Parathyroid adenoma (tissue), 2 donors: Measurements from ENCODE around the gene MYO3B.

Experiments
- H2AFZ ChIP-seq: fragments of 300-600 bp; sonication (generic); one replicate; pipeline ENCODE4 v1.7.0; 2017; ENCODE audit warnings: antibody characterized with exemption, mild to moderate bottlenecking
- H3K27ac ChIP-seq: fragments of 300-600 bp; sonication (generic); one replicate; pipeline ENCODE4 v1.7.0; 2017
- H3K27me3 ChIP-seq: fragments of 300-600 bp; sonication (generic); one replicate; pipeline ENCODE4 v1.7.0; 2017; ENCODE audit warnings: low read length; ENCODE audit not compliant: control insufficient read depth, insufficient read depth
- H3K36me3 ChIP-seq: fragments of 300-600 bp; sonication (generic); one replicate; pipeline ENCODE4 v1.7.0; 2017; ENCODE audit warnings: low read length; ENCODE audit not compliant: control insufficient read depth, insufficient read depth
- H3K4me1 ChIP-seq: fragments of 300-600 bp; sonication (generic); one replicate; pipeline ENCODE4 v1.7.0; 2017; ENCODE audit warnings: control low read depth
- H3K4me2 ChIP-seq: fragments of 300-600 bp; sonication (generic); one replicate; pipeline ENCODE4 v1.7.0; 2017; ENCODE audit warnings: low read length
- H3K4me3 ChIP-seq: fragments of 300-600 bp; sonication (generic); one replicate; pipeline ENCODE4 v1.7.0; 2017; ENCODE audit warnings: low read depth, low read length
- H3K79me2 ChIP-seq: fragments of 300-600 bp; sonication (generic); one replicate; pipeline ENCODE4 v1.7.0; 2017; ENCODE audit warnings: control low read depth
- H3K9ac ChIP-seq: fragments of 300-600 bp; sonication (generic); one replicate; pipeline ENCODE4 v1.7.0; 2017; ENCODE audit warnings: mild to moderate bottlenecking
- H3K9me3 ChIP-seq: fragments of 300-600 bp; sonication (generic); one replicate; pipeline ENCODE4 v1.7.0; 2017; ENCODE audit warnings: low read length; ENCODE audit not compliant: control insufficient read depth
- CTCF ChIP-seq: fragments of 300-600 bp; sonication (generic); IDR thresholded peaks from one replicate; pipeline ENCODE4 v1.7.0; 2017; ENCODE audit warnings: antibody characterized with exemption, mild to moderate bottlenecking
- donor health status: primary hyperparathyroidism.

The MYO3B gene

DNA sequence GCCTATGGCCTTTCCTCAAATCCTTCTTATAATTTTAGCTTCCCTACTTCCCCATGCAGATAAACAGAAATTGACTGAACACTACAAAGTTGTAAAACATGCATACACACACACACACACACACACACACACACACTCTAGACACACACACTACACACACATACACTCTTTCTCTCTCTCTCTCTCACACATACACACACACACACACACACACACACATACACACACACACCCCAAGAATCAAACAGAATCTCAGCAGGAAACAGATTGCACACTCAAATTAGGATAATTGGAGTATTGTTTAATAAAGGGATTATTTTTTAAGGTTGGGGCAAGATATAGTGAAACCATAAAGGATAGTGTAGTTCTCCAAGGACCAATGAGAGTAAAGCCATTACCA is 385.0 kb downstream of the MYO3B start:
- H3K9ac ChIP-seq, result no peak overlapping the region
- H3K4me3 ChIP-seq, result no peak overlapping the region
- H3K9me3 ChIP-seq, result no peaks in the 10 kb centered on the region
- no peak overlapping the region for H3K4me2 ChIP-seq
- H3K79me2 ChIP-seq, result no peaks in the 10 kb centered on the region
- H3K27me3 ChIP-seq, result no peaks in the 10 kb centered on the region
- H3K36me3 ChIP-seq, result no peaks in the 10 kb centered on the region
- TF ChIP-seq CTCF, result no peak
- no peaks in the 10 kb centered on the region for H3K4me1 ChIP-seq
- no peak overlapping the region for H2AFZ ChIP-seq
- no peak overlapping the region for H3K27ac ChIP-seq

GRCh38 chr2:170563401-170563800 is 385.5 kb downstream of the MYO3B start:
- Histone ChIP-seq H3K4me1 (no peaks in the 10 kb centered on the region), H3K79me2 (no peaks in the 10 kb centered on the region), H3K4me2 (no peak overlapping the region), H3K9me3 (no peaks in the 10 kb centered on the region), H3K36me3 (no peaks in the 10 kb centered on the region), H2AFZ (no peak overlapping the region), H3K4me3 (no peak overlapping the region), H3K9ac (no peak overlapping the region), H3K27ac (no peak overlapping the region), H3K27me3 (no peaks in the 10 kb centered on the region)
- TF ChIP-seq CTCF, result no peak

DNA sequence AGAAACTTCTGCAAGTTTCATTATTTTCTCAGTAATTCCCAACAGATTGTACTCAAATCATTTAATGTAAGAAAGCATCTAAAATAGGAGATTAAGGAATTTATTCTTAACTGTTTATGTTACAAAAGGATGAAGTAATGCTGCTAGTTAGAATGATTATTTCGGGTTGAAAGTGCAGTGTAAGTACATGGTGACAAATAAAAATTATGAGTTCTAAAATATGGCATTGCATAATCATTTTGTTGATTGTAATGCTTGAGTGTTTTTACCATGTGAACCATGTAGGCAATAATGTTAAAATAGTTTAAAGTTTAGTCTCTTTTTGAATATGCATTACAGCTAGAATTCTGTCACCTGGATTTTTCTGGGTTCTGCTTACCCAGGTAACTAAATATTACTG is 388.2 kb downstream of the MYO3B start:
- no peak for TF ChIP-seq CTCF
- Histone ChIP-seq H3K79me2 (no peaks in the 10 kb centered on the region), H3K27ac (no peak overlapping the region), H3K4me1 (no peaks in the 10 kb centered on the region), H3K27me3 (no peaks in the 10 kb centered on the region), H3K9me3 (no peaks in the 10 kb centered on the region), H3K4me2 (no peak overlapping the region), H2AFZ (no peak overlapping the region), H3K4me3 (no peak overlapping the region), H3K9ac (no peak overlapping the region), H3K36me3 (no peaks in the 10 kb centered on the region)

DNA sequence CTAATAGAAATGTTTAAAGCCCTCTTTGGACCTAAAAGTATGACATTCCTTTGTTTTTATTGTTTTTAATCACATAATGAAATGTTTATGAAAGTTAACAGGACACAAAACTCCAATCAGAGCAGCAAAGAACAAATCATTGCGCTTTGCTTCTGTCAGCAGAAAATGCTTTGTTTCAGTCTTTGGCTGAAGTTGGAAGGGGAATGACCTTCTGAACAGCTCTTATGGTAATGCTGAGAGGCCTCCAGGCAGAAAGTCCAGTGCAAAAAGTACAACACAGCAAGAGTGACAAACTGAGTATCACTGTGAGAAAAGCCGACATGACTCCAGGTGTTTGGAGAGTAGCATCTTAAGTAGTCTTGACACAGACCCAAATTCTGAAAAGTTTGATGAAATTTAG is 389.5 kb downstream of the MYO3B start:
- TF ChIP-seq CTCF, result no peak
- Histone ChIP-seq H3K4me1 (no peaks in the 10 kb centered on the region), H3K4me2 (no peak overlapping the region), H3K36me3 (no peaks in the 10 kb centered on the region), H3K79me2 (no peaks in the 10 kb centered on the region), H3K9ac (no peak overlapping the region), H3K9me3 (no peaks in the 10 kb centered on the region), H3K27me3 (no peaks in the 10 kb centered on the region), H3K27ac (no peak overlapping the region), H2AFZ (no peak overlapping the region), H3K4me3 (no peak overlapping the region)

- Histone ChIP-seq H3K4me1 (no peaks in the 10 kb centered on the region), H2AFZ (no peak overlapping the region), H3K4me2 (no peak overlapping the region), H3K4me3 (no peak overlapping the region), H3K27ac (no peak overlapping the region), H3K36me3 (no peaks in the 10 kb centered on the region), H3K9ac (no peak overlapping the region), H3K9me3 (no peaks in the 10 kb centered on the region), H3K79me2 (no peaks in the 10 kb centered on the region), H3K27me3 (no peaks in the 10 kb centered on the region)
- TF ChIP-seq CTCF, result no peak
Measured at GRCh38 chr2:170568511-170568910, 390.6 kb downstream of the MYO3B start.
